Purkinje cell (primary cell): ENCODE results near the gene KCTD7. TPM values are rescaled to one million over a fixed set of nuclear protein-coding genes. Genes with fewer than 3 reads are reported as not detected.

Experiments used
- polyA plus RNA-seq: library from polyadenylated mRNA; unstranded; fragments of >200 nt; fragmentation: Nextera tagmentation; gene quantifications from 2 replicates; pipeline ENCODE4 v1.2.1, GENCODE V29; 2014

The KCTD7 gene
- 1.3 and 4.8 TPM in 2 replicates for polyA plus RNA-seq

GRCh38 chr7:66628361-66629221 lies at the start of gene KCTD7:
Gene KCTD7, plus strand, starts transcription at chr7:66628881. Its CDS starts 184 bp downstream, at chr7:66629065.

Other genes with a start within 250 kb of the KCTD7 start
- 20.1 and 22.0 TPM in 2 replicates for gene RABGEF1, start 111.9 kb downstream of the KCTD7 start, polyA plus RNA-seq